ENCODE results near the gene HECA.
"Not testable (repeated sequence)": the region's sequence is repeated elsewhere in the genome, so short reads cannot be mapped to it uniquely, and the experiment has no call there.

The HECA gene

GRCh38 chr6:139219746-139220145 lies 84.9 kb downstream of the HECA start:
- DNase-seq: no peak

GRCh38 chr6:139228387-139228786 lies 93.5 kb downstream of the HECA start:
- DNase-seq: not testable (repeated sequence)
